B cell (primary cell): ENCODE measurements around the gene CHST14. TPM values are rescaled to one million over a fixed set of nuclear protein-coding genes. Genes with fewer than 3 reads are reported as not detected.

ENCODE experiments used
- ATAC-seq: fragments of 200-7000 bp; cut with Tn5 transposase; one replicate; pipeline ENCODE4 v1.10.0; 2021; ENCODE audit warnings: low read depth, mild to moderate bottlenecking, moderate number of reproducible peaks, moderate library complexity
- CTCF ChIA-PET: fragments of 350-600 bp; sonication (Branson Sonifier 250); formaldehyde crosslinking; loops from one replicate; lab custom pipeline; 2021; ENCODE audit warnings: antibody characterized with exemption, inconsistent platforms; lab: Charles Lee
- POLR2A ChIA-PET: fragments of 350-600 bp; sonication (Branson Sonifier 250); formaldehyde crosslinking; loops from one replicate; lab custom pipeline; 2021; ENCODE audit warnings: antibody characterized with exemption; lab: Charles Lee
- DNase-seq: peaks from one replicate; pipeline ENCODE4 v3.0.0; 2013
- H2AFZ ChIP-seq: 2 replicates; pipeline ENCODE4 v1.6.1; 2012; ENCODE audit warnings: mild to moderate bottlenecking, low read depth, low read length; ENCODE audit not compliant: insufficient read depth, poor library complexity, severe bottlenecking
- H3K27ac ChIP-seq, 2 donors: 1 replicate in 1 of 2; 2 replicates in 1 of 2; pipeline ENCODE4 v1.5.1; 2012 to 2013; ENCODE audit warnings: low read length in 2 of 2, mild to moderate bottlenecking in 2 of 2, moderate library complexity in 1 of 2
- H3K27me3 ChIP-seq, 4 experiments: fragments of 200-600 bp in 1 of 4; sonication (generic) in 1 of 4; replicated peaks in 1 of 4; 1 replicate in 2 of 4; 2 replicates in 2 of 4; pipeline versions ENCODE4 v1.6.1 to v1.7.0; 2013 to 2016; ENCODE audit warnings: low read length in 3 of 4, mild to moderate bottlenecking in 2 of 4, mixed read lengths in 1 of 4, moderate library complexity in 1 of 4; ENCODE audit not compliant: insufficient read depth in 4 of 4, control insufficient read depth in 3 of 4; ENCODE audit errors: control extremely low read depth in 1 of 4
- H3K36me3 ChIP-seq, 2 experiments: replicated peaks in 1 of 2; 1 replicate in 1 of 2; 2 replicates in 1 of 2; pipeline versions ENCODE4 v1.6.1 to v1.7.1; 2013; ENCODE audit warnings: low read length in 1 of 2; ENCODE audit not compliant: insufficient read depth in 2 of 2, control insufficient read depth in 1 of 2; ENCODE audit errors: control extremely low read depth in 1 of 2, extremely low read depth in 1 of 2
- H3K4me1 ChIP-seq, 2 donors: fragments of 200-600 bp in 1 of 2; sonication (generic) in 1 of 2; 1 replicate in 1 of 2; 2 replicates in 1 of 2; pipeline versions ENCODE4 v1.5.1 to v1.6.1; 2013 to 2017; ENCODE audit warnings: low read length in 2 of 2; ENCODE audit not compliant: control insufficient read depth in 2 of 2, insufficient read depth in 2 of 2
- H3K4me2 ChIP-seq: replicated peaks from 2 replicates; pipeline ENCODE3; 2012; ENCODE audit warnings: mild to moderate bottlenecking, low read depth, low read length; ENCODE audit not compliant: poor library complexity, severe bottlenecking
- H3K4me3 ChIP-seq, 5 experiments: fragments of 200-600 bp in 1 of 5; sonication (generic) in 1 of 5; 1 replicate in 3 of 5; 2 replicates in 2 of 5; pipeline versions ENCODE4 v1.5.1 to v1.7.0; 2011 to 2016; ENCODE audit warnings: low read length in 4 of 5, mild to moderate bottlenecking in 4 of 5, low read depth in 2 of 5, control low read depth in 1 of 5, moderate library complexity in 1 of 5; ENCODE audit not compliant: insufficient read depth in 1 of 5; ENCODE audit errors: control extremely low read depth in 1 of 5, extremely low read depth in 1 of 5
- H3K79me2 ChIP-seq: fragments of 200-600 bp; sonication (generic); one replicate; pipeline ENCODE4 v1.6.0; 2016; ENCODE audit warnings: low read length; ENCODE audit not compliant: control insufficient read depth, insufficient read depth
- H3K9ac ChIP-seq: fragments of 200-600 bp; sonication (generic); 2 replicates; pipeline ENCODE4 v1.6.1; 2017; ENCODE audit warnings: mild to moderate bottlenecking, low read length, moderate library complexity
- H3K9me3 ChIP-seq, 3 donors: one replicate each; pipeline versions ENCODE4 v1.6.1 to v1.7.1; 2013; ENCODE audit warnings: low read length in 2 of 3; ENCODE audit not compliant: control insufficient read depth in 2 of 3, insufficient read depth in 1 of 3; ENCODE audit errors: control extremely low read depth in 1 of 3
- H4K20me1 ChIP-seq: 2 replicates; pipeline ENCODE4 v1.6.0; 2012; ENCODE audit warnings: mild to moderate bottlenecking, low read length; ENCODE audit not compliant: insufficient read depth, control insufficient read depth, poor library complexity, severe bottlenecking
- H3K27ac Mint-ChIP-seq: one replicate; pipeline ENCODE4 v1.8.0; 2021; ENCODE audit warnings: mixed read lengths
- H3K27me3 Mint-ChIP-seq: one replicate; pipeline ENCODE4 v1.8.0; 2021; ENCODE audit warnings: mixed read lengths
- H3K4me1 Mint-ChIP-seq: one replicate; pipeline ENCODE4 v1.8.0; 2021; ENCODE audit warnings: mixed read lengths
- H3K4me3 Mint-ChIP-seq: one replicate; pipeline ENCODE4 v1.8.0; 2021; ENCODE audit warnings: mixed read lengths
- H3K9me3 Mint-ChIP-seq: one replicate; pipeline ENCODE4 v1.8.0; 2022; ENCODE audit warnings: mixed read lengths; ENCODE audit not compliant: insufficient read depth
- EZH2 ChIP-seq: IDR thresholded peaks from 2 replicates; pipeline ENCODE4 v1.6.1; 2012; ENCODE audit warnings: borderline replicate concordance, low read depth, mild to moderate bottlenecking, moderate library complexity, low read length; ENCODE audit not compliant: insufficient read depth, poor library complexity, severe bottlenecking
- WGBS: methylation state at CpG from one replicate; pipeline ENCODE4 v1.1.5; 2013; ENCODE audit warnings: missing lambda C conversion rate; ENCODE audit not compliant: insufficient coverage; 5-methylcytosine and 5-hydroxymethylcytosine counted together
- intact Hi-C: fragments of 100-400 bp; cut with micrococcal nuclease; formaldehyde crosslinking; loops from one replicate; pipeline ENCODE4 v1.10.0; 2022
- polyA plus RNA-seq: library from polyadenylated mRNA; depleted of rRNA; stranded (reverse); fragments of >200 nt; gene quantifications from 2 replicates; pipeline ENCODE4 v1.2.3, GENCODE V29; 2012
- total RNA-seq, 2 donors: library from RNA; stranded (reverse); fragments of 120-200 nt in 1 of 2; gene quantifications; 1 replicate in 1 of 2; 2 replicates in 1 of 2; pipeline versions ENCODE4 v1.2.3 to v1.2.4, GENCODE V29; 2013 to 2022
- TF ChIP-seq, protein P1 (sequence below): fragments of 200-600 bp; IDR thresholded peaks from one replicate; pipeline ENCODE4 v1.8.0; 2022; ENCODE audit warnings: antibody characterized with exemption, mild to moderate bottlenecking

CHST14 gene
- total and polyA plus RNA-seq, 2 donors (not counting 1 experiment from before 2014, with no cell fraction given): 5.7 to 16.7 TPM

DNA sequence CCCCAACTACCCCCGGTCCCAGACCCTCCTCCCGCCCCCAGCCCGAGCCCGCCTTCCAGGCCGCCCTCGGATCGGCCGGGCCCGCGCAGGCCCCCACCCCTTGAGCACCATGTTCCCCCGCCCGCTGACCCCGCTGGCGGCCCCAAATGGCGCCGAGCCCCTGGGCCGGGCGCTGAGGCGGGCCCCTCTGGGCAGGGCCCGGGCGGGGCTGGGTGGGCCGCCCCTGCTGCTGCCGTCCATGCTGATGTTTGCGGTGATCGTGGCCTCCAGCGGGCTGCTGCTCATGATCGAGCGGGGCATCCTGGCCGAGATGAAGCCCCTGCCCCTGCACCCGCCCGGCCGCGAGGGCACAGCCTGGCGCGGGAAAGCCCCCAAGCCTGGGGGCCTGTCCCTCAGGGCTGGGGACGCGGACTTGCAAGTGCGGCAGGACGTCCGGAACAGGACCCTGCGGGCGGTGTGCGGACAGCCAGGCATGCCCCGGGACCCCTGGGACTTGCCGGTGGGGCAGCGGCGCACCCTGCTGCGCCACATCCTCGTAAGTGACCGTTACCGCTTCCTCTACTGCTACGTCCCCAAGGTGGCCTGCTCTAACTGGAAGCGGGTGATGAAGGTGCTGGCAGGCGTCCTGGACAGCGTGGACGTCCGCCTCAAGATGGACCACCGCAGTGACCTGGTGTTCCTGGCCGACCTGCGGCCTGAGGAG is 472 bp downstream of the CHST14 start:
- H3K27me3 Mint-ChIP-seq: no peaks in the 10 kb centered on the region
- TF ChIP-seq, protein P1, sequence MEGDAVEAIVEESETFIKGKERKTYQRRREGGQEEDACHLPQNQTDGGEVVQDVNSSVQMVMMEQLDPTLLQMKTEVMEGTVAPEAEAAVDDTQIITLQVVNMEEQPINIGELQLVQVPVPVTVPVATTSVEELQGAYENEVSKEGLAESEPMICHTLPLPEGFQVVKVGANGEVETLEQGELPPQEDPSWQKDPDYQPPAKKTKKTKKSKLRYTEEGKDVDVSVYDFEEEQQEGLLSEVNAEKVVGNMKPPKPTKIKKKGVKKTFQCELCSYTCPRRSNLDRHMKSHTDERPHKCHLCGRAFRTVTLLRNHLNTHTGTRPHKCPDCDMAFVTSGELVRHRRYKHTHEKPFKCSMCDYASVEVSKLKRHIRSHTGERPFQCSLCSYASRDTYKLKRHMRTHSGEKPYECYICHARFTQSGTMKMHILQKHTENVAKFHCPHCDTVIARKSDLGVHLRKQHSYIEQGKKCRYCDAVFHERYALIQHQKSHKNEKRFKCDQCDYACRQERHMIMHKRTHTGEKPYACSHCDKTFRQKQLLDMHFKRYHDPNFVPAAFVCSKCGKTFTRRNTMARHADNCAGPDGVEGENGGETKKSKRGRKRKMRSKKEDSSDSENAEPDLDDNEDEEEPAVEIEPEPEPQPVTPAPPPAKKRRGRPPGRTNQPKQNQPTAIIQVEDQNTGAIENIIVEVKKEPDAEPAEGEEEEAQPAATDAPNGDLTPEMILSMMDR: no peak
- TF ChIP-seq EZH2: no peak
- no peaks in the 10 kb centered on the region for H4K20me1 ChIP-seq
- H3K4me2 ChIP-seq: peak overlapping the region; percentile 99
- H3K9ac ChIP-seq: peak overlapping the region; percentile 94
- H2AFZ ChIP-seq: peak overlapping the region; percentile 90
- DNase-seq (peak; percentile 61), ATAC-seq (peak; percentile 51)
- under 1% methylated on average over 50 of the region's 60 CpGs for WGBS
- peaks cover 3% of the 10 kb centered on the region for H3K79me2 ChIP-seq
- peaks cover 0 to 10% of the 10 kb centered on the region in 2 experiments for H3K36me3 ChIP-seq
- intact Hi-C loops: loop anchor here (1.0 to 2.0 kb wide), 3 partner anchors 31 to 66 kb away; partner anchors contain the start of genes BAHD1 and IVD
- peak overlapping the region; percentile 94 for H3K4me3 Mint-ChIP-seq
- ChIA-PET CTCF (no interaction called here), POLR2A (no interaction called here)
- no peaks in the 10 kb centered on the region for H3K27me3 ChIP-seq
- no peaks in the 10 kb centered on the region for H3K9me3 Mint-ChIP-seq
- peaks cover 6 to 18% of the 10 kb centered on the region in 2 donors for H3K4me1 ChIP-seq
- H3K9me3 ChIP-seq: no peaks in the 10 kb centered on the region
- H3K27ac Mint-ChIP-seq: peak overlapping the region; percentile 95
- peak overlapping the region; percentile 51 to 76 for H3K27ac ChIP-seq
- H3K4me3 ChIP-seq: peak overlapping the region; percentile 53 to 84 (median 79)
- peaks cover 15% of the 10 kb centered on the region for H3K4me1 Mint-ChIP-seq

DNA sequence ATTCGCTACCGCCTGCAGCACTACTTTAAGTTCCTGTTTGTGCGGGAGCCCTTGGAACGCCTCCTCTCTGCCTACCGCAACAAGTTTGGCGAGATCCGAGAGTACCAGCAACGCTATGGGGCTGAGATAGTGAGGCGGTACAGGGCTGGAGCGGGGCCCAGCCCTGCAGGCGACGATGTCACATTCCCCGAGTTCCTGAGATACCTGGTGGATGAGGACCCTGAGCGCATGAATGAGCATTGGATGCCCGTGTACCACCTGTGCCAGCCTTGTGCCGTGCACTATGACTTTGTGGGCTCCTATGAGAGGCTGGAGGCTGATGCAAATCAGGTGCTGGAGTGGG is 995 bp downstream of the CHST14 start:
- Histone ChIP-seq H3K4me3 (peak overlapping the region; percentile 53 to 84 (median 79)), H3K9me3 (no peaks in the 10 kb centered on the region), H3K79me2 (peaks cover 3% of the 10 kb centered on the region), H3K4me2 (peak overlapping the region; percentile 99), H3K9ac (peak overlapping the region; percentile 94), H2AFZ (peak overlapping the region; percentile 90), H4K20me1 (no peaks in the 10 kb centered on the region), H3K27me3 (no peaks in the 10 kb centered on the region), H3K4me1 (peaks cover 6 to 18% of the 10 kb centered on the region in 2 donors), H3K27ac (peak overlapping the region in 1 of 2 donors; percentile 76), H3K36me3 (peaks cover 0 to 4% of the 10 kb centered on the region in 2 experiments)
- CTCF ChIA-PET: no interaction called here
- ATAC-seq (peak; percentile 5), DNase-seq (no peak)
- Mint-ChIP-seq H3K27me3 (no peaks in the 10 kb centered on the region), H3K27ac (peak overlapping the region; percentile 95), H3K4me1 (peaks cover 15% of the 10 kb centered on the region), H3K4me3 (peak overlapping the region; percentile 94), H3K9me3 (no peaks in the 10 kb centered on the region)
- 2% methylated on average over 16 of the region's 16 CpGs for WGBS
- TF ChIP-seq EZH2: no peak
- TF ChIP-seq, protein P1: no peak
- intact Hi-C loops: loop anchor here (1.0 to 2.0 kb wide), 3 partner anchors 31 to 67 kb away; partner anchors contain the start of genes BAHD1 and IVD
- POLR2A ChIA-PET: no interaction called here
